ENCODE data around the gene RPL31.
"Not testable (repeated sequence)": the region's sequence is repeated elsewhere in the genome, so short reads cannot be mapped to it uniquely, and the experiment has no call there.

The RPL31 gene

GRCh38 chr2:101047774-101048173, 45.7 kb downstream of the RPL31 start:
- no peak for DNase-seq
- Histone ChIP-seq H3K36me3 (replicated peaks) (no peaks in the 10 kb centered on the region), H3K27me3 (replicated peaks) (no peaks in the 10 kb centered on the region), H3K4me3 (ENCODE audit: low read depth, low read length) (no peak overlapping the region), H3K27ac (no peak overlapping the region)
- in situ Hi-C loops (cut with HindIII; ENCODE audit: low pct_ligation_motif_present, low sequenced_read_pairs) = loop anchor here (25.0 kb wide), 1 partner anchor 165 kb away; no protein-coding TSS in a partner anchor
- no peak for TF ChIP-seq CTCF (IDR thresholded peaks at IDR 0.05; ENCODE audit: low read depth, low read length, missing control alignments)

- in situ Hi-C loops (cut with HindIII; ENCODE audit: low pct_ligation_motif_present, low sequenced_read_pairs) = loop anchor here (25.0 kb wide), 1 partner anchor 164 kb away; no protein-coding TSS in a partner anchor
- no peak for TF ChIP-seq CTCF (IDR thresholded peaks at IDR 0.05; ENCODE audit: low read depth, low read length, missing control alignments)
- Histone ChIP-seq H3K4me3 (ENCODE audit: low read depth, low read length) (no peak overlapping the region), H3K27ac (no peak overlapping the region), H3K36me3 (replicated peaks) (no peaks in the 10 kb centered on the region), H3K27me3 (replicated peaks) (no peaks in the 10 kb centered on the region)
- no peak for DNase-seq
Observed at GRCh38 chr2:101048756-101049155, 46.7 kb downstream of the RPL31 start.

GRCh38 chr2:101050886-101051285, 48.8 kb downstream of the RPL31 start:
- H3K27me3 ChIP-seq (replicated peaks); DNase-seq: not testable (repeated sequence)

GRCh38 chr2:101052147-101052546, 50.1 kb downstream of the RPL31 start:
- no peak for TF ChIP-seq CTCF (IDR thresholded peaks at IDR 0.05; ENCODE audit: low read depth, low read length, missing control alignments)

More at GRCh38 chr2:101050886-101051285, 48.8 kb downstream of the RPL31 start:
- H3K36me3 ChIP-seq (replicated peaks); H3K27ac ChIP-seq; in situ Hi-C loops (cut with HindIII; ENCODE audit: low pct_ligation_motif_present, low sequenced_read_pairs); H3K4me3 ChIP-seq (ENCODE audit: low read depth, low read length): not testable (repeated sequence)

GRCh38 chr2:101053117-101053516, 51.0 kb downstream of the RPL31 start:
- H3K27ac ChIP-seq = no peak overlapping the region
- TF ChIP-seq CTCF (IDR thresholded peaks at IDR 0.05; ENCODE audit: low read depth, low read length, missing control alignments) = no peak
- no peak for DNase-seq
- no peaks in the 10 kb centered on the region for H3K36me3 ChIP-seq (replicated peaks)
- no peak overlapping the region for H3K4me3 ChIP-seq (ENCODE audit: low read depth, low read length)
- no peaks in the 10 kb centered on the region for H3K27me3 ChIP-seq (replicated peaks)
- in situ Hi-C loops (cut with HindIII; ENCODE audit: low pct_ligation_motif_present, low sequenced_read_pairs) = no loop called here

More at GRCh38 chr2:101052147-101052546, 50.1 kb downstream of the RPL31 start:
- in situ Hi-C loops (cut with HindIII; ENCODE audit: low pct_ligation_motif_present, low sequenced_read_pairs) = no loop called here
- H3K27ac ChIP-seq = no peak overlapping the region
- H3K27me3 ChIP-seq (replicated peaks) = no peaks in the 10 kb centered on the region
- no peaks in the 10 kb centered on the region for H3K36me3 ChIP-seq (replicated peaks)
- DNase-seq = no peak
- no peak overlapping the region for H3K4me3 ChIP-seq (ENCODE audit: low read depth, low read length)
